BJ (cell line): ENCODE results near the gene STK26. TPM values are rescaled to one million over a fixed set of nuclear protein-coding genes. Genes with fewer than 3 reads are reported as not detected.

Experiments used
- CTCF ChIA-PET: fragments of 350-600 bp; formaldehyde crosslinking; extraction: SDS; loops from one replicate; lab custom pipeline; 2021; ENCODE audit warnings: antibody characterized with exemption, inconsistent platforms; lab: Yijun Ruan, JAX
- POLR2A ChIA-PET: fragments of 300-600 bp; sonication (Branson Sonifier 250); formaldehyde crosslinking; extraction: SDS; loops from one replicate; lab custom pipeline; 2021; ENCODE audit warnings: antibody characterized with exemption; lab: Charles Lee
- DNase-seq: peaks from one replicate; pipeline ENCODE4 v3.0.0-alpha.2; 2011; ENCODE audit warnings: low read depth
- H3K27me3 ChIP-seq: 2 replicates; pipeline ENCODE4 v1.6.0; 2011; ENCODE audit warnings: low read length; ENCODE audit not compliant: control insufficient read depth, insufficient read depth
- H3K36me3 ChIP-seq: 2 replicates; pipeline ENCODE4 v1.5.1; 2011; ENCODE audit warnings: low read length; ENCODE audit not compliant: control insufficient read depth, insufficient read depth
- H3K4me3 ChIP-seq: 2 replicates; pipeline ENCODE4 v1.5.1; 2011; ENCODE audit warnings: low read depth, mild to moderate bottlenecking, control low read depth, low read length
- CTCF ChIP-seq: IDR thresholded peaks from 2 replicates; pipeline ENCODE4 v1.5.1; 2011; ENCODE audit warnings: low read depth, mild to moderate bottlenecking, control low read depth, inconsistent platforms, low read length, moderate library complexity; ENCODE audit not compliant: insufficient read depth
- polyA plus RNA-seq: library from polyadenylated mRNA; depleted of rRNA; stranded (reverse); fragments of >200 nt; gene quantifications from 2 replicates; pipeline ENCODE4 v1.2.3, GENCODE V29; 2011

Gene STK26
- polyA plus RNA-seq, 1 experiment = 0.67 TPM

DNA sequence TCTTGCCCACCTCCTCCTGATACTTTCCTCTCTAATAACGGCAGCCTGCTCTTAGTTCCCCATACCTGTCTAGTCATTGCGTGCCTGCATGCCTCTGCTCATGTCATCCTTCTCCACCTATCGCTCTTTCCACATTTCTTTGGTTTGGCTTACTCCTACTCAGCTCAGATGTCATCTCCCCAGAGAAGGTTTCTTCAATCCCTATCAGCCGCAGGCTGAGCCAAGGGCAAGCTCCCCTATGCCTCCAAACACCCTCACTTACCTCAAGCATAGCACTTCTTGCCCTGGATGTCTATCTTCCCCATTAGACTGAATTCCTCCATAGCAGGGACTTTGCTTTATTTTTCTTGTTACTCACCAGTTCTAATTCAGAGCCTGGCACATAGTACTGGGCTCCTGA lies 78.1 kb downstream of the STK26 start:
- no peak for TF ChIP-seq CTCF
- CTCF ChIA-PET = no interaction called here

GRCh38 chrX:132101799-132102198 lies 78.7 kb downstream of the STK26 start:
- H3K27me3 ChIP-seq = no peaks in the 10 kb centered on the region
- POLR2A ChIA-PET = no interaction called here
- DNase-seq = no peak
- no peak for TF ChIP-seq CTCF
- H3K36me3 ChIP-seq = no peaks in the 10 kb centered on the region
- CTCF ChIA-PET = no interaction called here
- no peak overlapping the region for H3K4me3 ChIP-seq

More for the DNA sequence above, 78.1 kb downstream of the STK26 start:
- no peak for DNase-seq
- Histone ChIP-seq H3K4me3 (no peak overlapping the region), H3K36me3 (no peaks in the 10 kb centered on the region), H3K27me3 (no peaks in the 10 kb centered on the region)
- POLR2A ChIA-PET = no interaction called here

- POLR2A ChIA-PET = no interaction called here
- Histone ChIP-seq H3K4me3 (no peak overlapping the region), H3K27me3 (no peaks in the 10 kb centered on the region), H3K36me3 (no peaks in the 10 kb centered on the region)
- TF ChIP-seq CTCF = no peak
- CTCF ChIA-PET = interaction anchor here (0.6 to 0.9 kb wide), 2 partner anchors 12 to 15 kb away, joined by 3 read pairs; no protein-coding TSS in a partner anchor
- no peak for DNase-seq
These were observed 84.2 kb downstream of the STK26 start for GRCh38 chrX:132107291-132107690.

DNA sequence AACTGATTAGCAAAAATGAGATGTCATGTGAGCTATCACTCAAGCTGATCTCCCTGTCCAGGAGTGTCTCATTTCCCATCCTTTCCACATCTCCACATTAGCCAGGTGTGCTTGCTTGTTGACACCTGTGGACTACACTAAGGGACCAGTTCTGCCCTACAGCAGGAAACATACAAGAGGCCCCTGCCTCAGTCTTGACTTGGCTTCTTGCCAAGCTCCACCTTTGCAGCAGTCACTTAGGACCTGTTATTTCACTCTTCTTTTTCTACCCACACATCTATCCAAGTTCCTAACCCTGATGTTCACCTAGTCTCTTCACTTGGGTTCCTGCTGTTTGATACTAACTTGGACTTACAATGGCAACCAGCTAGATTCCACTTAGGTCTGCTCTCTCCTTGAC lies 91.5 kb downstream of the STK26 start:
- no peaks in the 10 kb centered on the region for H3K27me3 ChIP-seq
- H3K4me3 ChIP-seq = no peak overlapping the region
- ChIA-PET POLR2A (no interaction called here), CTCF (no interaction called here)
- H3K36me3 ChIP-seq = no peaks in the 10 kb centered on the region
- no peak for TF ChIP-seq CTCF
- no peak for DNase-seq

- Histone ChIP-seq H3K27me3 (no peaks in the 10 kb centered on the region), H3K36me3 (no peaks in the 10 kb centered on the region), H3K4me3 (no peak overlapping the region)
- ChIA-PET CTCF (no interaction called here), POLR2A (no interaction called here)
- DNase-seq = no peak
- no peak for TF ChIP-seq CTCF
These were observed 92.7 kb downstream of the STK26 start for GRCh38 chrX:132115792-132116191.
